PC-9 (cell line): ENCODE data around the gene CXCR5.

Experiments
- CTCF ChIP-seq: fragments of 200-600 bp; sonication (generic); conservative IDR thresholded peaks from 2 replicates; pipeline ENCODE4 v1.6.1; 2017; ENCODE audit warnings: mixed run types, antibody characterized with exemption, mild to moderate bottlenecking, moderate library complexity
- EZH2 ChIP-seq: fragments of 200-600 bp; sonication (generic); IDR thresholded peaks from 2 replicates; pipeline ENCODE4 v1.8.0; 2017; ENCODE audit warnings: antibody characterized with exemption, low read depth

GRCh38 chr11:118931571-118931970 is 47.9 kb downstream of the CXCR5 start:
- no peak for TF ChIP-seq CTCF
- TF ChIP-seq EZH2, result no peak
